HepG2 (cell line): ENCODE measurements around the gene THOC5. TPM values are rescaled to one million over a fixed set of nuclear protein-coding genes. Genes with fewer than 3 reads are reported as not detected.

ENCODE experiments used
- ATAC-seq: fragments of 200-7000 bp; cut with Tn5 transposase; 3 replicates; pipeline ENCODE4 v1.9.1; 2020; ENCODE audit warnings: mild to moderate bottlenecking, moderate library complexity
- BruUV-seq: library from RNA; stranded (reverse); fragments of 400-500 nt; replicated peaks from 2 replicates; lab custom pipeline; 2021; lab: Mats Ljungman, UMichigan
- CTCF ChIA-PET: fragments of 300-600 bp; formaldehyde crosslinking; extraction: SDS; loops from one replicate; lab custom pipeline; 2021; ENCODE audit warnings: low total read pairs, inconsistent platforms, low intra/inter-chr PET ratio; lab: Yijun Ruan, JAX
- POLR2A ChIA-PET: fragments of 350-600 bp; sonication (Branson Sonifier 250); formaldehyde crosslinking; loops from one replicate; lab custom pipeline; 2020; ENCODE audit warnings: antibody characterized with exemption, inconsistent platforms; lab: Yijun Ruan, JAX
- DNase-seq: peaks from one replicate; pipeline ENCODE4 v3.0.0-alpha.2; 2015; ENCODE audit warnings: low spot score
- FAIRE-seq: peaks from 3 replicates; lab custom pipeline; 2011; peaks lifted over from hg19 to GRCh38; lab: Jason Lieb, UNC
- H2AFZ ChIP-seq: one replicate; pipeline ENCODE4 v1.6.1; 2011; ENCODE audit warnings: low read length, inconsistent platforms
- H3K27ac ChIP-seq: fragments of 300-600 bp; 3 replicates; pipeline ENCODE4 v1.8.0; 2011; ENCODE audit warnings: mixed run types, mild to moderate bottlenecking, mixed read lengths, low read length, inconsistent platforms; ENCODE audit not compliant: insufficient read depth; ENCODE audit errors: extremely low read length
- H3K27me3 ChIP-seq, 2 experiments: fragments of 200-600 bp in 1 of 2; 2 replicates in 1 of 2; 3 replicates in 1 of 2; pipeline versions ENCODE4 v1.6.0 to v1.8.0; 2011; ENCODE audit warnings: low read length in 2 of 2, mild to moderate bottlenecking in 2 of 2, moderate library complexity in 2 of 2, inconsistent platforms in 1 of 2; ENCODE audit not compliant: insufficient read depth in 2 of 2, control insufficient read depth in 1 of 2
- H3K36me3 ChIP-seq, 2 experiments: fragments of 200-600 bp in 1 of 2; replicated peaks in 1 of 2; 2 replicates in 1 of 2; 3 replicates in 1 of 2; pipeline versions ENCODE4 v1.5.1 to v1.8.0; 2011; ENCODE audit warnings: low read length in 2 of 2, inconsistent platforms in 1 of 2; ENCODE audit not compliant: insufficient read depth in 2 of 2, control insufficient read depth in 1 of 2
- H3K4me1 ChIP-seq: 2 replicates; pipeline ENCODE4 v1.5.1; 2012; ENCODE audit warnings: low read length, inconsistent platforms; ENCODE audit not compliant: insufficient read depth
- H3K4me2 ChIP-seq: 2 replicates; pipeline ENCODE4 v1.6.0; 2011; ENCODE audit warnings: low read depth, low read length, inconsistent platforms
- H3K4me3 ChIP-seq, 3 experiments: fragments of 200-600 bp in 1 of 3; sonication (generic), shearing (Covaris generic) in 1 of 3; replicated peaks in 1 of 3; 2 replicates each; pipeline ENCODE4 v1.5.1; 2011 to 2016; ENCODE audit warnings: low read length in 3 of 3, inconsistent platforms in 2 of 3, low read depth in 2 of 3, mild to moderate bottlenecking in 2 of 3, control low read depth in 1 of 3, mixed read lengths in 1 of 3; ENCODE audit not compliant: insufficient read depth in 1 of 3
- H3K79me2 ChIP-seq: one replicate; pipeline ENCODE4 v1.6.1; 2011; ENCODE audit warnings: low read length, inconsistent platforms; ENCODE audit not compliant: insufficient read depth
- H3K9ac ChIP-seq: 2 replicates; pipeline ENCODE4 v1.6.0; 2011; ENCODE audit warnings: mild to moderate bottlenecking, low read depth, low read length, inconsistent platforms; ENCODE audit not compliant: insufficient read depth
- H3K9me3 ChIP-seq: 2 replicates; pipeline ENCODE4 v1.5.1; 2012; ENCODE audit warnings: mild to moderate bottlenecking, low read length
- H4K20me1 ChIP-seq: 2 replicates; pipeline ENCODE4 v1.6.0; 2011; ENCODE audit warnings: inconsistent platforms, mild to moderate bottlenecking, low read length, moderate library complexity; ENCODE audit not compliant: insufficient read depth
- ARNT2 ChIP-seq: sonication (generic); formaldehyde crosslinking; IDR thresholded peaks from 2 replicates; pipeline ENCODE4 v1.8.0; 2022; ENCODE audit warnings: mild to moderate bottlenecking, low read depth, missing genetic modification reagents, moderate library complexity
- GTF3A ChIP-seq: sonication (generic); formaldehyde crosslinking; conservative IDR thresholded peaks from 2 replicates; pipeline ENCODE4 v1.4.0; 2020; ENCODE audit warnings: mild to moderate bottlenecking, missing genetic modification reagents
- MED8 ChIP-seq: sonication (generic); formaldehyde crosslinking; IDR thresholded peaks from 2 replicates; pipeline ENCODE4 v1.8.1; 2023; ENCODE audit warnings: mild to moderate bottlenecking, missing genetic modification reagents; ENCODE audit not compliant: insufficient replicate concordance
- MYPOP ChIP-seq: sonication (generic); formaldehyde crosslinking; IDR thresholded peaks from 2 replicates; pipeline ENCODE4 v1.8.1; 2023; ENCODE audit warnings: mild to moderate bottlenecking, moderate library complexity, missing genetic modification reagents
- PHF5A ChIP-seq: IDR thresholded peaks from one replicate; pipeline ENCODE4 v1.6.1; 2018; ENCODE audit warnings: low read depth, missing genetic modification reagents; ENCODE audit not compliant: unreplicated experiment
- PITX1 ChIP-seq: sonication (generic); formaldehyde crosslinking; IDR thresholded peaks from 2 replicates; pipeline ENCODE4 v1.5.1; 2020; ENCODE audit warnings: mild to moderate bottlenecking, missing genetic modification reagents
- POLR2A ChIP-seq, 2 experiments: IDR thresholded peaks; 2 replicates each; pipeline ENCODE4 v1.6.1; 2011; ENCODE audit warnings: low read depth in 2 of 2, low read length in 2 of 2, mild to moderate bottlenecking in 1 of 2, moderate library complexity in 1 of 2; ENCODE audit not compliant: insufficient read depth in 1 of 2
- TERF1 ChIP-seq: sonication (generic); formaldehyde crosslinking; IDR thresholded peaks from 2 replicates; pipeline ENCODE4 v1.8.0; 2022; ENCODE audit warnings: mild to moderate bottlenecking, missing genetic modification reagents, moderate library complexity
- TSC22D2 ChIP-seq: sonication (generic); formaldehyde crosslinking; IDR thresholded peaks from 2 replicates; pipeline ENCODE4 v1.5.1; 2020; ENCODE audit warnings: missing genetic modification reagents, mild to moderate bottlenecking, borderline replicate concordance
- ZBTB1 ChIP-seq: sonication (generic); formaldehyde crosslinking; IDR thresholded peaks from 2 replicates; pipeline ENCODE4 v1.4.0; 2020; ENCODE audit warnings: missing genetic modification reagents, borderline replicate concordance
- ZBTB42 ChIP-seq: sonication (generic); formaldehyde crosslinking; IDR thresholded peaks from 2 replicates; pipeline ENCODE4 v1.5.0; 2020; ENCODE audit warnings: mild to moderate bottlenecking, missing genetic modification reagents
- ZFAT ChIP-seq: sonication (generic); formaldehyde crosslinking; conservative IDR thresholded peaks from 2 replicates; pipeline ENCODE4 v1.8.1; 2023; ENCODE audit warnings: missing genetic modification reagents, inconsistent platforms
- ZFP41 ChIP-seq: sonication (generic); formaldehyde crosslinking; IDR thresholded peaks from 2 replicates; pipeline ENCODE4 v1.4.0; 2020; ENCODE audit warnings: mild to moderate bottlenecking, missing genetic modification reagents, borderline replicate concordance
- ZNF33B ChIP-seq: sonication (generic); formaldehyde crosslinking; IDR thresholded peaks from 2 replicates; pipeline ENCODE4 v1.5.1; 2020; ENCODE audit warnings: mild to moderate bottlenecking, missing genetic modification reagents
- ZNF432 ChIP-seq: sonication (generic); formaldehyde crosslinking; IDR thresholded peaks from 2 replicates; pipeline ENCODE4 v1.5.0; 2020; ENCODE audit warnings: missing genetic modification reagents, mild to moderate bottlenecking, borderline replicate concordance
- ZNF616 ChIP-seq: sonication (generic); formaldehyde crosslinking; IDR thresholded peaks from 2 replicates; pipeline ENCODE4 v1.5.0; 2020; ENCODE audit warnings: low read depth, mild to moderate bottlenecking, missing genetic modification reagents
- ZNF678 ChIP-seq: sonication (generic); formaldehyde crosslinking; IDR thresholded peaks from 2 replicates; pipeline ENCODE4 v1.4.0; 2020; ENCODE audit warnings: mild to moderate bottlenecking, missing genetic modification reagents
- WGBS: methylation state at CpG from one replicate; pipeline ENCODE4 v1.1.6; 2017; ENCODE audit warnings: low lambda C conversion rate; 5-methylcytosine and 5-hydroxymethylcytosine counted together
- in situ Hi-C: cut with HindIII; loops from 2 replicates; pipeline ENCODE4 v1.10.0; 2017; ENCODE audit warnings: low pct_unique_long_range_greater_than_20kb; ENCODE audit not compliant: extremely low pct_ligation_motif_present
- intact Hi-C: fragments of 100-400 bp; cut with micrococcal nuclease; formaldehyde crosslinking; loops from one replicate; pipeline ENCODE4 v1.10.0; 2022; ENCODE audit not compliant: unreplicated experiment
- polyA plus RNA-seq, 8 experiments: library from polyadenylated mRNA; depleted of rRNA in 3 of 8; stranded (reverse) in 7 of 8; unstranded in 1 of 8; fragments of >200 nt; fragmentation: Illumina TruSeq in 4 of 8; extraction: Trizol in 4 of 8; gene quantifications; 2 replicates each; pipeline versions ENCODE4 v1.2.1 to v1.2.3, GENCODE V29; 2011 to 2016; ENCODE audit warnings: low read depth in 4 of 8, missing spikeins in 1 of 8, mixed read lengths in 1 of 8; ENCODE audit not compliant: insufficient read depth in 1 of 8
- total RNA-seq, 5 experiments: library from RNA; depleted of rRNA; stranded (reverse); fragments of >200 nt; fragmentation: Illumina TruSeq; extraction: Trizol; gene quantifications; 2 replicates each; pipeline ENCODE4 v1.2.3, GENCODE V29; 2016; ENCODE audit warnings: low read depth in 1 of 5
- TF ChIP-seq, protein P1 (sequence below): sonication (generic); formaldehyde crosslinking; IDR thresholded peaks from 2 replicates; pipeline ENCODE4 v1.8.0; 2022; ENCODE audit warnings: missing genetic modification reagents, low read depth, mild to moderate bottlenecking, borderline replicate concordance
- TF ChIP-seq, protein P2 (sequence below): sonication (generic); formaldehyde crosslinking; IDR thresholded peaks from 2 replicates; pipeline ENCODE4 v1.5.0; 2020; ENCODE audit warnings: missing genetic modification reagents

Gene THOC5
- total and polyA plus RNA-seq, 2 of the 13 experiments (the other 11 are each of a cell fraction or from before 2014, with no cell fraction given) = 45.8 to 46.7 TPM

DNA sequence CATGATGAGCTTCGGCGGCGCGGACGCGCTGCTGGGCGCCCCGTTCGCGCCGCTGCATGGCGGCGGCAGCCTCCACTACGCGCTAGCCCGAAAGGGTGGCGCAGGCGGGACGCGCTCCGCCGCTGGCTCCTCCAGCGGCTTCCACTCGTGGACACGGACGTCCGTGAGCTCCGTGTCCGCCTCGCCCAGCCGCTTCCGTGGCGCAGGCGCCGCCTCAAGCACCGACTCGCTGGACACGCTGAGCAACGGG, 73.4 kb downstream of the THOC5 start:
- in situ Hi-C loops = no loop called here

More for the DNA sequence above, 73.4 kb downstream of the THOC5 start:
- H3K4me3 ChIP-seq = no peak overlapping the region
- CTCF ChIA-PET = interaction anchor here (0.6 kb wide), 1 partner anchor 36 kb away, joined by 3 read pairs; no protein-coding TSS in a partner anchor
- no peak for ATAC-seq
- no peaks in the 10 kb centered on the region for H3K36me3 ChIP-seq
- BruUV-seq = no TSS peak
- 69% methylated on average over 33 of the region's 39 CpGs for WGBS
- no peak overlapping the region for H2AFZ ChIP-seq
- H4K20me1 ChIP-seq = peaks cover 7% of the 10 kb centered on the region; the same call in 1 of the 2 replicates
- intact Hi-C loops = no loop called here
- no peaks in the 10 kb centered on the region for H3K79me2 ChIP-seq
- H3K9ac ChIP-seq = no peak overlapping the region
- no peak for TF ChIP-seq TSC22D2 (CRISPR knock-in tag)
- no peak for TF ChIP-seq MYPOP (CRISPR knock-in tag)
- TF ChIP-seq, protein P1, sequence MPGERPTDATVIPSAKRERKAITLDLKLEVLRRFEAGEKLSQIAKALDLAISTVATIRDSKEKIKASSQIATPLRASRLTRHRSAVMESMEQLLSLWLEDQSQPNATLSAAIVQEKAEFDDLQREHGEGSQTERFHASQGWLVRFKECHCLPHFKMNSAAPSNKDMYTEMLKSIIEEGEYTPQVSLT (CRISPR knock-in tag) = no peak
- TF ChIP-seq ZBTB1 = no peak
- TF ChIP-seq ZFAT (CRISPR knock-in tag) = no peak
- no peak for TF ChIP-seq ZNF432 (CRISPR knock-in tag)
- no peak for TF ChIP-seq ZNF33B (CRISPR knock-in tag)
- TF ChIP-seq ZFP41 (CRISPR knock-in tag) = no peak
- no peak for TF ChIP-seq ZBTB42 (CRISPR knock-in tag)
- no peak for TF ChIP-seq ZNF616 (CRISPR knock-in tag)
- no peak for TF ChIP-seq ZNF678
- TF ChIP-seq POLR2A (IDR thresholded peaks at IDR 0.05; ENCODE audit: insufficient read depth in 1 of 2, low read depth in 2 of 2, low read length in 2 of 2) = no peak
- TF ChIP-seq PHF5A = no peak
- TF ChIP-seq GTF3A = no peak
- no peak for TF ChIP-seq ARNT2 (CRISPR knock-in tag)
- TF ChIP-seq MED8 (CRISPR knock-in tag) = no peak
- no peak for TF ChIP-seq PITX1 (CRISPR knock-in tag)
- TF ChIP-seq, protein P2, sequence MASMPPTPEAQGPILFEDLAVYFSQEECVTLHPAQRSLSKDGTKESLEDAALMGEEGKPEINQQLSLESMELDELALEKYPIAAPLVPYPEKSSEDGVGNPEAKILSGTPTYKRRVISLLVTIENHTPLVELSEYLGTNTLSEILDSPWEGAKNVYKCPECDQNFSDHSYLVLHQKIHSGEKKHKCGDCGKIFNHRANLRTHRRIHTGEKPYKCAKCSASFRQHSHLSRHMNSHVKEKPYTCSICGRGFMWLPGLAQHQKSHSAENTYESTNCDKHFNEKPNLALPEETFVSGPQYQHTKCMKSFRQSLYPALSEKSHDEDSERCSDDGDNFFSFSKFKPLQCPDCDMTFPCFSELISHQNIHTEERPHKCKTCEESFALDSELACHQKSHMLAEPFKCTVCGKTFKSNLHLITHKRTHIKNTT (CRISPR knock-in tag) = no peak
- no peak for TF ChIP-seq TERF1
- peaks cover 10 to 45% of the 10 kb centered on the region in 2 experiments for H3K27me3 ChIP-seq
- H3K4me2 ChIP-seq = no peak overlapping the region
- no peak for DNase-seq
- no peaks in the 10 kb centered on the region for H3K9me3 ChIP-seq
- H3K4me1 ChIP-seq = peaks cover 13% of the 10 kb centered on the region; the same call in 1 of the 2 replicates
- no peak for FAIRE-seq
- no peak overlapping the region for H3K27ac ChIP-seq
- POLR2A ChIA-PET = no interaction called here
